Smooth muscle cell (in vitro differentiated cells): ENCODE results near the gene SOAT1. TPM values are rescaled to one million over a fixed set of nuclear protein-coding genes. Genes with fewer than 3 reads are reported as not detected.

ENCODE experiments used
- DNase-seq: peaks from one replicate; lab custom pipeline; 2025; ENCODE audit not compliant: unreplicated experiment; lab: John Stamatoyannopoulos, UW
- H2AFZ ChIP-seq: fragments of 200-600 bp; sonication (generic); 2 replicates; pipeline ENCODE4 v1.6.0; 2016; ENCODE audit warnings: antibody characterized with exemption, low read depth, mild to moderate bottlenecking
- H3F3A ChIP-seq: fragments of 200-600 bp; sonication (generic); 2 replicates; pipeline ENCODE4 v1.6.0; 2017; ENCODE audit warnings: antibody characterized with exemption, low read depth
- H3K27ac ChIP-seq: fragments of 200-600 bp; sonication (generic); 2 replicates; pipeline ENCODE4 v1.5.1; 2016; ENCODE audit warnings: low read depth, mild to moderate bottlenecking
- H3K27me3 ChIP-seq: fragments of 200-600 bp; sonication (generic); 2 replicates; pipeline ENCODE4 v1.6.1; 2016; ENCODE audit warnings: low read depth, mild to moderate bottlenecking
- H3K36me3 ChIP-seq: fragments of 200-600 bp; sonication (generic); 2 replicates; pipeline ENCODE4 v1.5.1; 2016; ENCODE audit warnings: low read depth
- H3K4me1 ChIP-seq: fragments of 200-600 bp; sonication (generic); 2 replicates; pipeline ENCODE4 v1.5.1; 2016; ENCODE audit warnings: low read depth
- H3K4me2 ChIP-seq: fragments of 200-600 bp; sonication (generic); 2 replicates; pipeline ENCODE4 v1.6.0; 2016; ENCODE audit warnings: mild to moderate bottlenecking
- H3K4me3 ChIP-seq: fragments of 200-600 bp; sonication (generic); 2 replicates; pipeline ENCODE4 v1.5.1; 2016; ENCODE audit warnings: mild to moderate bottlenecking
- H3K79me2 ChIP-seq: fragments of 200-600 bp; sonication (generic); 2 replicates; pipeline ENCODE4 v1.6.0; 2016; ENCODE audit warnings: low read depth, mild to moderate bottlenecking
- H3K9ac ChIP-seq: fragments of 200-600 bp; sonication (generic); 2 replicates; pipeline ENCODE4 v1.6.0; 2016; ENCODE audit warnings: low read depth
- H3K9me3 ChIP-seq: fragments of 200-600 bp; sonication (generic); replicated peaks from 2 replicates; pipeline ENCODE4 v1.5.1; 2016; ENCODE audit warnings: low read depth
- H4K20me1 ChIP-seq: fragments of 200-600 bp; sonication (generic); 2 replicates; pipeline ENCODE4 v1.6.0; 2016; ENCODE audit warnings: low read depth
- WGBS: methylation state at CpG from one replicate; pipeline ENCODE4 v1.1.7; 2016; ENCODE audit warnings: low lambda C conversion rate; 5-methylcytosine and 5-hydroxymethylcytosine counted together
- polyA plus RNA-seq: library from polyadenylated mRNA; unstranded; fragments of >200 nt; fragmentation: Nextera tagmentation; extraction: Ambion mirVana; gene quantifications from 2 replicates; pipeline ENCODE4 v1.2.1, GENCODE V29; 2016
- total RNA-seq: library from RNA; depleted of rRNA; stranded (reverse); fragments of >200 nt; gene quantifications from 2 replicates; pipeline ENCODE4 v1.2.3, GENCODE V29; 2014
- TF ChIP-seq, protein P1 (sequence below): fragments of 200-600 bp; sonication (generic); IDR thresholded peaks from 2 replicates; pipeline ENCODE4 v1.5.1; 2017; ENCODE audit warnings: borderline replicate concordance, mild to moderate bottlenecking, antibody characterized with exemption; ENCODE audit not compliant: insufficient read depth, poor library complexity, severe bottlenecking

SOAT1 gene
- total and polyA plus RNA-seq, 2 experiments from 2014 or later = 15.4 to 20.2 TPM

- no peak overlapping the region for H3K9ac ChIP-seq
- no peaks in the 10 kb centered on the region for H3F3A ChIP-seq
- no peaks in the 10 kb centered on the region for H3K9me3 ChIP-seq
- H3K4me3 ChIP-seq = no peak overlapping the region
- WGBS = 62% methylated on average over 2 of the region's 2 CpGs
- H3K4me2 ChIP-seq = no peak overlapping the region
- no peak overlapping the region for H3K27ac ChIP-seq
- no peaks in the 10 kb centered on the region for H3K4me1 ChIP-seq
- H2AFZ ChIP-seq = no peak overlapping the region
- H3K36me3 ChIP-seq = no peaks in the 10 kb centered on the region
- H3K79me2 ChIP-seq = no peaks in the 10 kb centered on the region
- TF ChIP-seq, protein P1, sequence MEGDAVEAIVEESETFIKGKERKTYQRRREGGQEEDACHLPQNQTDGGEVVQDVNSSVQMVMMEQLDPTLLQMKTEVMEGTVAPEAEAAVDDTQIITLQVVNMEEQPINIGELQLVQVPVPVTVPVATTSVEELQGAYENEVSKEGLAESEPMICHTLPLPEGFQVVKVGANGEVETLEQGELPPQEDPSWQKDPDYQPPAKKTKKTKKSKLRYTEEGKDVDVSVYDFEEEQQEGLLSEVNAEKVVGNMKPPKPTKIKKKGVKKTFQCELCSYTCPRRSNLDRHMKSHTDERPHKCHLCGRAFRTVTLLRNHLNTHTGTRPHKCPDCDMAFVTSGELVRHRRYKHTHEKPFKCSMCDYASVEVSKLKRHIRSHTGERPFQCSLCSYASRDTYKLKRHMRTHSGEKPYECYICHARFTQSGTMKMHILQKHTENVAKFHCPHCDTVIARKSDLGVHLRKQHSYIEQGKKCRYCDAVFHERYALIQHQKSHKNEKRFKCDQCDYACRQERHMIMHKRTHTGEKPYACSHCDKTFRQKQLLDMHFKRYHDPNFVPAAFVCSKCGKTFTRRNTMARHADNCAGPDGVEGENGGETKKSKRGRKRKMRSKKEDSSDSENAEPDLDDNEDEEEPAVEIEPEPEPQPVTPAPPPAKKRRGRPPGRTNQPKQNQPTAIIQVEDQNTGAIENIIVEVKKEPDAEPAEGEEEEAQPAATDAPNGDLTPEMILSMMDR = no peak
- DNase-seq = no peak
- no peaks in the 10 kb centered on the region for H4K20me1 ChIP-seq
- no peaks in the 10 kb centered on the region for H3K27me3 ChIP-seq
Measured at GRCh38 chr1:179329862-179330261, 36.3 kb downstream of the SOAT1 start.

DNA sequence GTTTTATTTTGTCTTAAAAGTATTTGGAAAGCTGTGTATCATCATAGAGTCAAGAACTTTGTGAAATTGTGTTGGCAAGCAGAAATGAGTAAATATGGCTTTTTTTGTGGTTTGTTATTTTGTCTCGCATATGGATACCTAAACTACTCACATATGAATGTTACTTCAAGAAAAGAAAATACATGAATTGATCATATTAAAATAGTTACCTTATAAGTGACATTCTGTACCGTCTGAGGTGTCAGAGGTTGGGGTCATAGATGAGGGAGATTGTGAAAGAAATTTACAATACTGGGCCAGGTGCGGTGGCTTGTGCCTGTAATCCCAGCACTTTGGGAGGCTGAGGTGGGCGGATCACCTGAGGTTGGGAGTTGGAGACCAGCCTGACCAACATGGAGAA lies 40.8 kb downstream of the SOAT1 start:
- DNase-seq = no peak
- Histone ChIP-seq H3K27me3 (no peaks in the 10 kb centered on the region), H3K4me3 (no peak overlapping the region), H2AFZ (no peak overlapping the region), H3K4me2 (no peak overlapping the region), H3K9ac (no peak overlapping the region), H3K4me1 (no peaks in the 10 kb centered on the region), H3K9me3 (no peaks in the 10 kb centered on the region), H3K36me3 (peaks cover 3% of the 10 kb centered on the region), H3K79me2 (no peaks in the 10 kb centered on the region), H3K27ac (no peak overlapping the region), H4K20me1 (no peaks in the 10 kb centered on the region), H3F3A (no peaks in the 10 kb centered on the region)
- 97% methylated on average over 4 of the region's 4 CpGs for WGBS
- TF ChIP-seq, protein P1 = no peak

DNA sequence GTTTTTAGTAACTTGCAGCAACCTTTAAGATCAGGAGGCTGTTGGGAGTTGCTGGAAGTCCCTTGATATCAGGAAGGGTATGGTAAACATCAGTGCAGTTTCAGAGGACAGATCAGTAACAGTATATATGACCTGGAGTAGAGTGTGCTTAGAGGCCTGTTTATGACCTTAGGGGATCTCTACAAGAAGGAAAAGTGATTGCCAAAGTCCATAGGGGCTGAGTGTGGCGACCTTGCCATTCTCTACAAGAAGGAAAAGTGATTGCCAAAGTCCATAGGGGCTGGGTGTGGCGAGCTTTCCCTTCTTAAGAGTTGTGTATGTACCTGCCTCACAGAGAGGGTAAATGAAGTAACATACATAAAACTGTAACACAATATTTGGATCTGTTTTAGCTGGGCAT lies 43.7 kb downstream of the SOAT1 start:
- H3K4me3 ChIP-seq = no peak overlapping the region
- TF ChIP-seq, protein P1 = no peak
- H3K4me1 ChIP-seq = no peaks in the 10 kb centered on the region
- peaks cover 6% of the 10 kb centered on the region for H3K36me3 ChIP-seq
- no peak overlapping the region for H3K27ac ChIP-seq
- no peak overlapping the region for H3K9ac ChIP-seq
- H3F3A ChIP-seq = no peaks in the 10 kb centered on the region
- no peaks in the 10 kb centered on the region for H3K9me3 ChIP-seq
- no peak for DNase-seq
- no peaks in the 10 kb centered on the region for H3K79me2 ChIP-seq
- no peaks in the 10 kb centered on the region for H3K27me3 ChIP-seq
- no peak overlapping the region for H2AFZ ChIP-seq
- WGBS = 97% methylated on average over 2 of the region's 2 CpGs
- H3K4me2 ChIP-seq = no peak overlapping the region
- H4K20me1 ChIP-seq = no peaks in the 10 kb centered on the region

DNA sequence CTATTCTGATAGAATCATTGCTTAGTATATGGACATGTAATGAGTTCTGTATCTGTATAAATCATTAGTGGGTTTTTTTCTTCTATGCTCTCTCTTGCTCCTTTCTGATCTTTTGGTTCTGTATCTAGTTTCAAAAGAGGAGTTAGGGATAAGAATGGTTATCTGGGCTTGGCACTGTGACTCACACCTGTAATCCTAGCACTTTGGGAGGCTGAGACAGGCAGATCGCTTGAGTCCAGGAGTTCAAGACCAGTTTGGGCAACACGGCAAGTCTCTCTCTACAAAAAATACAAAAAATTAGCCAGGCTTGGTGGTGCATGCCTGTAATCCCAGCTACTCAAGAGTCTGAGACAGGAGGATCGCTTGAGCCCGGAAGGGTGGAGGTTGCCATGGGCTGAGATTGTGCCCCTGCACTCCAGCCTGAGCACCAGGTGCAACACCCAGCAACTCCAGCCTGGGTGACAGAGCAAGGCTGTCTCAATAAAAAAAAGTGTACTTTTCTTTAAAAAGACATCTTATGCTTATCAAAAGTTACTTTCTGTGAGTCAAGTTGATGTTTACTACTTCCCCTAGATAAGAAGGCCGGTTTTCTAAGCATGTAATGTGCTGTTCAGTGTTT lies 44.5 kb downstream of the SOAT1 start:
- Histone ChIP-seq H2AFZ (no peak overlapping the region), H3K9me3 (no peaks in the 10 kb centered on the region), H3F3A (no peaks in the 10 kb centered on the region), H3K4me3 (no peak overlapping the region), H3K27me3 (no peaks in the 10 kb centered on the region), H4K20me1 (no peaks in the 10 kb centered on the region), H3K36me3 (peaks cover 6% of the 10 kb centered on the region), H3K4me2 (no peak overlapping the region), H3K9ac (no peak overlapping the region), H3K27ac (no peak overlapping the region), H3K79me2 (no peaks in the 10 kb centered on the region), H3K4me1 (no peaks in the 10 kb centered on the region)
- 81% methylated on average over 5 of the region's 5 CpGs for WGBS
- DNase-seq = no peak
- TF ChIP-seq, protein P1 = no peak
